PC-9 (cell line): ENCODE results near the gene CYP27B1.

Experiments used
- EZH2 ChIP-seq: fragments of 200-600 bp; sonication (generic); IDR thresholded peaks from 2 replicates; pipeline ENCODE4 v1.8.0; 2017; ENCODE audit warnings: antibody characterized with exemption, low read depth
- TF ChIP-seq, protein P1 (sequence below): fragments of 200-600 bp; sonication (generic); conservative IDR thresholded peaks from 2 replicates; pipeline ENCODE4 v1.6.1; 2017; ENCODE audit warnings: mixed run types, antibody characterized with exemption, mild to moderate bottlenecking, moderate library complexity

- TF ChIP-seq, protein P1, sequence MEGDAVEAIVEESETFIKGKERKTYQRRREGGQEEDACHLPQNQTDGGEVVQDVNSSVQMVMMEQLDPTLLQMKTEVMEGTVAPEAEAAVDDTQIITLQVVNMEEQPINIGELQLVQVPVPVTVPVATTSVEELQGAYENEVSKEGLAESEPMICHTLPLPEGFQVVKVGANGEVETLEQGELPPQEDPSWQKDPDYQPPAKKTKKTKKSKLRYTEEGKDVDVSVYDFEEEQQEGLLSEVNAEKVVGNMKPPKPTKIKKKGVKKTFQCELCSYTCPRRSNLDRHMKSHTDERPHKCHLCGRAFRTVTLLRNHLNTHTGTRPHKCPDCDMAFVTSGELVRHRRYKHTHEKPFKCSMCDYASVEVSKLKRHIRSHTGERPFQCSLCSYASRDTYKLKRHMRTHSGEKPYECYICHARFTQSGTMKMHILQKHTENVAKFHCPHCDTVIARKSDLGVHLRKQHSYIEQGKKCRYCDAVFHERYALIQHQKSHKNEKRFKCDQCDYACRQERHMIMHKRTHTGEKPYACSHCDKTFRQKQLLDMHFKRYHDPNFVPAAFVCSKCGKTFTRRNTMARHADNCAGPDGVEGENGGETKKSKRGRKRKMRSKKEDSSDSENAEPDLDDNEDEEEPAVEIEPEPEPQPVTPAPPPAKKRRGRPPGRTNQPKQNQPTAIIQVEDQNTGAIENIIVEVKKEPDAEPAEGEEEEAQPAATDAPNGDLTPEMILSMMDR: no peak
- no peak for TF ChIP-seq EZH2
These were observed 2.8 kb downstream of the CYP27B1 start for GRCh38 chr12:57763881-57764661.
